OCI-LY3 (cell line): ENCODE measurements around the gene PACRG.

Experiments
- H2AFZ ChIP-seq: fragments of 200-600, 300-600 bp; shearing (Covaris generic); 2 replicates; pipeline ENCODE4 v1.6.0; 2014; ENCODE audit warnings: antibody characterized with exemption, low read depth, low read length
- H3K27ac ChIP-seq: fragments of 200-600, 300-600 bp; sonication (generic); 2 replicates; pipeline ENCODE4 v1.5.1; 2014; ENCODE audit warnings: mild to moderate bottlenecking, low read length, moderate library complexity, mixed read lengths
- H3K27me3 ChIP-seq: fragments of 200-600, 300-600 bp; sonication (generic); 2 replicates; pipeline ENCODE4 v1.6.1; 2014; ENCODE audit warnings: low read depth, low read length, mixed read lengths
- H3K36me3 ChIP-seq: fragments of 200-600, 300-600 bp; sonication (generic); replicated peaks from 2 replicates; pipeline ENCODE3; 2014; ENCODE audit warnings: low read depth, low read length, mixed read lengths
- H3K4me1 ChIP-seq: fragments of 300-600, 200-600 bp; sonication (generic); 2 replicates; pipeline ENCODE4 v1.6.1; 2014; ENCODE audit warnings: low read length, mixed read lengths
- H3K4me2 ChIP-seq: fragments of 200-600, 300-600 bp; sonication (generic); 2 replicates; pipeline ENCODE4 v1.6.1; 2014; ENCODE audit warnings: low read length, mixed read lengths
- H3K4me3 ChIP-seq: fragments of 300-600, 200-600 bp; sonication (generic); 2 replicates; pipeline ENCODE4 v1.5.1; 2014; ENCODE audit warnings: antibody characterized with exemption, mild to moderate bottlenecking, low read length, moderate library complexity
- H3K79me2 ChIP-seq: fragments of 300-600, 200-600 bp; shearing (Covaris generic); 2 replicates; pipeline ENCODE4 v1.6.1; 2014; ENCODE audit warnings: mild to moderate bottlenecking, low read length, mixed read lengths
- H3K9ac ChIP-seq: fragments of 300-600, 200-600 bp; shearing (Covaris generic); 2 replicates; pipeline ENCODE4 v1.6.0; 2014; ENCODE audit warnings: mild to moderate bottlenecking, low read length, moderate library complexity
- H3K9me3 ChIP-seq: fragments of 200-600, 300-600 bp; shearing (Covaris generic); 2 replicates; pipeline ENCODE4 v1.6.1; 2014; ENCODE audit warnings: low read length, mixed read lengths; ENCODE audit not compliant: insufficient read depth
- H4K20me1 ChIP-seq: fragments of 200-600, 300-600 bp; sonication (generic); 2 replicates; pipeline ENCODE4 v1.6.1; 2016; ENCODE audit warnings: low read length, mixed read lengths; ENCODE audit not compliant: insufficient read depth
- EZH2phosphoT487 ChIP-seq: fragments of 200-600 bp; shearing (Covaris generic); IDR thresholded peaks from 2 replicates; pipeline ENCODE4 v1.6.1; 2018; ENCODE audit warnings: antibody characterized with exemption, mixed run types, low read depth
- TF ChIP-seq, protein P1 (sequence below): fragments of 200-600, 300-600 bp; sonication (generic); IDR thresholded peaks from 2 replicates; pipeline ENCODE4 v1.5.1; 2014; ENCODE audit warnings: antibody characterized with exemption, low read length, low read depth

Gene PACRG

DNA sequence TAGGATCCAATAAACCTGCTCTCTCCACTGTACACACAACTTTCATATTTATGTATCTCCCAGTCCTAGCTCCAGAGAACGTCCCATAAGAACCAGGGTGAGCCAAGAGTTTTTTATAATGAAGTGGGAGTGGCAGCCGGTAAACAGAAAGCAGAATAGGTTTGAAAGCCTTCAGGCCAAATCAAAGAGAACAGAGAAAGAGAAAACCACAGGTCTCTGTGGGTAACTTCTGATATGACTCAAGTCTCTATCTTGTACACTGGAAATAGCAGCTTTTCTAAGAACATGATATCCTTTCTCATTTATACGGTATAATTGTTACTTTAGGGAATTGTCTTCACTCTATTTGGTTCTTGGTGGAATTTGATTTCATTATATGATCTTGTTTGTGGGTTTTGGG is 273.6 kb downstream of the PACRG start:
- H3K27me3 ChIP-seq: no peaks in the 10 kb centered on the region; the same call in 1 of the 2 replicates
- TF ChIP-seq EZH2phosphoT487: no peak
- TF ChIP-seq, protein P1, sequence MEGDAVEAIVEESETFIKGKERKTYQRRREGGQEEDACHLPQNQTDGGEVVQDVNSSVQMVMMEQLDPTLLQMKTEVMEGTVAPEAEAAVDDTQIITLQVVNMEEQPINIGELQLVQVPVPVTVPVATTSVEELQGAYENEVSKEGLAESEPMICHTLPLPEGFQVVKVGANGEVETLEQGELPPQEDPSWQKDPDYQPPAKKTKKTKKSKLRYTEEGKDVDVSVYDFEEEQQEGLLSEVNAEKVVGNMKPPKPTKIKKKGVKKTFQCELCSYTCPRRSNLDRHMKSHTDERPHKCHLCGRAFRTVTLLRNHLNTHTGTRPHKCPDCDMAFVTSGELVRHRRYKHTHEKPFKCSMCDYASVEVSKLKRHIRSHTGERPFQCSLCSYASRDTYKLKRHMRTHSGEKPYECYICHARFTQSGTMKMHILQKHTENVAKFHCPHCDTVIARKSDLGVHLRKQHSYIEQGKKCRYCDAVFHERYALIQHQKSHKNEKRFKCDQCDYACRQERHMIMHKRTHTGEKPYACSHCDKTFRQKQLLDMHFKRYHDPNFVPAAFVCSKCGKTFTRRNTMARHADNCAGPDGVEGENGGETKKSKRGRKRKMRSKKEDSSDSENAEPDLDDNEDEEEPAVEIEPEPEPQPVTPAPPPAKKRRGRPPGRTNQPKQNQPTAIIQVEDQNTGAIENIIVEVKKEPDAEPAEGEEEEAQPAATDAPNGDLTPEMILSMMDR: no peak
- no peak overlapping the region for H3K27ac ChIP-seq
- no peaks in the 10 kb centered on the region for H4K20me1 ChIP-seq
- no peak overlapping the region for H3K4me3 ChIP-seq
- no peaks in the 10 kb centered on the region for H3K79me2 ChIP-seq
- no peak overlapping the region for H3K9ac ChIP-seq
- no peak overlapping the region for H2AFZ ChIP-seq
- no peaks in the 10 kb centered on the region for H3K9me3 ChIP-seq
- H3K4me1 ChIP-seq: peaks cover 2% of the 10 kb centered on the region; the same call in 1 of the 2 replicates
- no peak overlapping the region for H3K4me2 ChIP-seq
- no peaks in the 10 kb centered on the region for H3K36me3 ChIP-seq

GRCh38 chr6:163008186-163008585 is 280.4 kb downstream of the PACRG start:
- Histone ChIP-seq H3K4me3 (no peak overlapping the region), H4K20me1 (no peaks in the 10 kb centered on the region), H3K27me3 (no peaks in the 10 kb centered on the region), H3K27ac (no peak overlapping the region), H3K79me2 (no peaks in the 10 kb centered on the region), H2AFZ (no peak overlapping the region), H3K9ac (no peak overlapping the region), H3K36me3 (no peaks in the 10 kb centered on the region), H3K9me3 (no peaks in the 10 kb centered on the region), H3K4me2 (no peak overlapping the region), H3K4me1 (no peaks in the 10 kb centered on the region)
- TF ChIP-seq, protein P1: no peak
- no peak for TF ChIP-seq EZH2phosphoT487

GRCh38 chr6:163008626-163009025 is 280.9 kb downstream of the PACRG start:
- H3K9ac ChIP-seq: no peak overlapping the region
- H3K27ac ChIP-seq: no peak overlapping the region
- H3K27me3 ChIP-seq: no peaks in the 10 kb centered on the region
- no peak overlapping the region for H3K4me3 ChIP-seq
- no peak overlapping the region for H2AFZ ChIP-seq
- no peak for TF ChIP-seq EZH2phosphoT487
- TF ChIP-seq, protein P1: no peak
- no peaks in the 10 kb centered on the region for H3K79me2 ChIP-seq
- H3K9me3 ChIP-seq: no peaks in the 10 kb centered on the region
- H3K36me3 ChIP-seq: no peaks in the 10 kb centered on the region
- H4K20me1 ChIP-seq: no peaks in the 10 kb centered on the region
- H3K4me2 ChIP-seq: no peak overlapping the region
- no peaks in the 10 kb centered on the region for H3K4me1 ChIP-seq

- Histone ChIP-seq H3K9ac (no peak overlapping the region), H3K79me2 (no peaks in the 10 kb centered on the region)
- TF ChIP-seq EZH2phosphoT487: no peak
- TF ChIP-seq, protein P1: no peak
Observed at GRCh38 chr6:163010145-163010544, 282.4 kb downstream of the PACRG start.

More at GRCh38 chr6:163010145-163010544, 282.4 kb downstream of the PACRG start:
- H3K36me3 ChIP-seq: no peaks in the 10 kb centered on the region
- no peak overlapping the region for H2AFZ ChIP-seq
- no peak overlapping the region for H3K4me2 ChIP-seq
- no peaks in the 10 kb centered on the region for H4K20me1 ChIP-seq
- H3K4me3 ChIP-seq: no peak overlapping the region
- no peaks in the 10 kb centered on the region for H3K9me3 ChIP-seq
- no peaks in the 10 kb centered on the region for H3K27me3 ChIP-seq
- no peak overlapping the region for H3K27ac ChIP-seq
- H3K4me1 ChIP-seq: no peaks in the 10 kb centered on the region
